Mesodermal cell (in vitro differentiated cells): Measurements from ENCODE around the gene FLNC.
A peak's percentile ranks its signal among the peaks of the same experiment; 100 is the strongest.

Experiments used
- H3K27ac ChIP-seq: 2 replicates; pipeline ENCODE4 v1.7.0; 2013; ENCODE audit warnings: mild to moderate bottlenecking, low read depth, low read length, moderate library complexity; ENCODE audit not compliant: severe bottlenecking
- H3K36me3 ChIP-seq: 2 replicates; pipeline ENCODE4 v1.7.1; 2013; ENCODE audit warnings: mild to moderate bottlenecking, low read length, moderate library complexity; ENCODE audit not compliant: control insufficient read depth, insufficient read depth
- H3K4me1 ChIP-seq: one replicate; pipeline ENCODE4 v1.7.1; 2013; ENCODE audit warnings: mild to moderate bottlenecking, low read length; ENCODE audit not compliant: insufficient read depth, control insufficient read depth, poor library complexity, severe bottlenecking
- H3K4me3 ChIP-seq: 2 replicates; pipeline ENCODE4 v1.7.0; 2013; ENCODE audit warnings: low read length, control low read depth, mild to moderate bottlenecking; ENCODE audit not compliant: insufficient read depth, poor library complexity, severe bottlenecking; ENCODE audit errors: extremely low read depth
- H3K9me3 ChIP-seq: 2 replicates; pipeline ENCODE4 v1.7.1; 2013; ENCODE audit warnings: mild to moderate bottlenecking, low read length, moderate library complexity; ENCODE audit not compliant: control insufficient read depth
- WGBS, 2 experiments: methylation state at CpG; one replicate each; pipeline ENCODE4 v1.1.5; 2013; ENCODE audit warnings: missing lambda C conversion rate in 2 of 2; ENCODE audit not compliant: insufficient coverage in 2 of 2; 5-methylcytosine and 5-hydroxymethylcytosine counted together

FLNC gene

DNA sequence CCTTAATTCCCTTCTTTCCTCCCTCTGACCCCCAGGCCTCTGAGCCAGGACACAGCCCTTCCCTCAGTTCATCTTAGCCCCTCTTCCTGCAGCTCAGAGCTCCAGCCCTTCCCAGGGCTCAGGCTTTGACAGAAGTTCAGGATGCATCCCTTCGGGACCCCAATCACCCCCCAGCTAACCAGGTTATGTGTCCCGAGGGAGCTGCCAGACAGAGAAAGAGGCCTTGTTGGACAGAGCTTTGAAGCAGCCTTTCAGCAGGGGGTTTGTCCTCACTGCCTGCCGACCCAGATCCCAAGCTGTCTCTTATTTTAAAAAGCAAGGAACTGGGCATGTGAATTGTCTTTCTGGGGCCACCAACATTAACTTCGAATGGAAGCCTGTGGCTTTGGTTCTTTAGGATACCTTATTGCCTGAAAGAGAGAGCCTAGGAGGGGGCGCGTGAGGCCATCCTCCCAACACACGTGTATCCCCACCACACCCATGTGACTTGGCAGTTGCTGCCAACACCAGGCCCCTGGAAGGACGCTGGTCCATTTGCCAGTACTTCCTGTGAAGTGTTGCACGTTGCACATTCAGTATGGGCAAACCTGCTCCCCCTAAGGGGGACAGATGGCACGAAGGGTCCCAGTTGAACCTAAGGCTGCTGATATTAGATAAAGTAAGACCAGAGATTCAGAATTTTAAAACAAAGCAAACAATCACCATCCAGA lies 37.6 kb upstream of the FLNC start:
- 53 to 55% methylated on average over 7 of the region's 10 CpGs for WGBS, 2 experiments
- no peaks in the 10 kb centered on the region for H3K9me3 ChIP-seq
- H3K27ac ChIP-seq, result no peak overlapping the region
- H3K4me3 ChIP-seq, result peak overlapping the region; percentile 78
- peaks cover 27% of the 10 kb centered on the region for H3K36me3 ChIP-seq
- peaks cover 24% of the 10 kb centered on the region for H3K4me1 ChIP-seq

DNA sequence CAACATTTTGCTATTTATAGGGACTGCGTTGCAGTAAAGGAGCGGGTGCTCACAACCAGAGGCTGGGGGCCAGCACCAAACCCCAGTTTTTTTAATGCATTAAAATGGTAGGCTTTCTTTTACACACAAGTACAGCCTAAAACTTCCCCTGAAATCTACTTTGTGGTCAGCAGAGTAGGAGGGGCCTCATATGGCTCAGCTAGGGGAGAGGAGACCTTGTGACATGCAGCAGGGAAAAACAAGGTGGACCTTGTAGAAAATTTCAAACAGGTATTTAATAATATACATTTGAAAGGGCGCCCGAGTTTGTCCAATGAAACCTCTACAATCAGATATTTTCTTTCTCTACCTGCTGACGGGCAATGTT lies 37.0 kb upstream of the FLNC start:
- Histone ChIP-seq H3K4me3 (no peak overlapping the region), H3K9me3 (no peaks in the 10 kb centered on the region), H3K36me3 (peaks cover 29% of the 10 kb centered on the region), H3K4me1 (peaks cover 24% of the 10 kb centered on the region), H3K27ac (no peak overlapping the region)
- no CpG with 5 or more reads among the region's 5 CpGs for whole genome bisulfite sequencing, 2 experiments

- H3K4me1 ChIP-seq, result peaks cover 24% of the 10 kb centered on the region
- no peak overlapping the region for H3K4me3 ChIP-seq
- peaks cover 29% of the 10 kb centered on the region for H3K36me3 ChIP-seq
- H3K9me3 ChIP-seq, result no peaks in the 10 kb centered on the region
- H3K27ac ChIP-seq, result no peak overlapping the region
- WGBS, 2 experiments, result 61 to 79% methylated on average over 2 to 3 of the region's 3 CpGs
These were observed 36.2 kb upstream of the FLNC start for GRCh38 chr7:128794020-128794419.

- H3K27ac ChIP-seq, result no peak overlapping the region
- 96 to 97% methylated on average over 8 of the region's 8 CpGs for WGBS, 2 experiments
- H3K4me3 ChIP-seq, result no peak overlapping the region
These were observed 35.8 kb upstream of the FLNC start for GRCh38 chr7:128794436-128794835.

DNA sequence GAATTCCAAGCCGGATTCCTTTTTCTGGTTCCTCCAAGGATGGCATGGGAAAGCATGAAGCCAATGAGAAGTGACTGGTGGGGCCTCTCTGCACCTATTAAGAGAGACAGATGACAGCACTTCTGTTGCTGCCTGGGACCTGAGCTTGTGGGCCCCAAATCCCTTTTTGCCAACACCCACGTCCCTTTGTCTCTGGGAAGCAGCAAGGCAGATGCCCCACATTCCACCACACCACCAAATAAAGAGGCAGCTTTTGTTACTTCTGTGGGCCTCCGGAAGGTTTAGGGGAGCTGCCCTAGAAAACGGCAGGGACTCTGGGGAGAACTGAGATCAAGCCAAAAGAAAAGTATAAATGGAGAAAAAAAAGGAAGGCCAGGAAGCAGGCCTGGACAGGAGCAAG lies 35.1 kb upstream of the FLNC start:
- H3K27ac ChIP-seq, result no peak overlapping the region
- peaks cover 29% of the 10 kb centered on the region for H3K36me3 ChIP-seq
- peaks cover 24% of the 10 kb centered on the region for H3K4me1 ChIP-seq
- 79 to 82% methylated on average over 3 to 4 of the region's 4 CpGs for WGBS, 2 experiments
- H3K9me3 ChIP-seq, result no peaks in the 10 kb centered on the region
- no peak overlapping the region for H3K4me3 ChIP-seq

More at GRCh38 chr7:128794436-128794835, 35.8 kb upstream of the FLNC start:
- Histone ChIP-seq H3K4me1 (peaks cover 24% of the 10 kb centered on the region), H3K36me3 (peaks cover 29% of the 10 kb centered on the region), H3K9me3 (no peaks in the 10 kb centered on the region)

DNA sequence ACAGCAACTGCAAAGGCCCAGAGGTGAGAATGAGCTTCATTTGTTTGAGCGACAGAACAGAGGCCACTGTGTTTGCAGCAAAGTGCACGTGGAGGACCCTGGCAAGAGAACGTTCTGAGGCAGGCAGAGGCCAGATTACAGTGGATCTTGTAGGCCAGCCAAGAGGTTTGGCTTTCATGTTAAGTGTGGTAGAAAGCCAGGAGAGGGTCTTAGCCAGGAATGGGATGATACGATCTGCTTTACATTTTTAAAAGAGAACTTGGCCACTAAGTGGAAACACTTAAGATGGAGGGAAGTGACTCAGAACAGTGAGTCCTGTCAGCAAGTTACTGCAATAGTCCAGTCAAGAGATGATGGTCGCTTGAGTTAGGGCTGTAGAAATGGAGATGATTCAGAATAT lies 33.9 kb upstream of the FLNC start:
- Histone ChIP-seq H3K27ac (peak overlapping the region; percentile 45), H3K4me3 (no peak overlapping the region), H3K36me3 (peaks cover 36% of the 10 kb centered on the region), H3K9me3 (no peaks in the 10 kb centered on the region), H3K4me1 (peaks cover 24% of the 10 kb centered on the region)
- WGBS, 2 experiments, result 90 to 91% methylated on average over 4 of the region's 5 CpGs

DNA sequence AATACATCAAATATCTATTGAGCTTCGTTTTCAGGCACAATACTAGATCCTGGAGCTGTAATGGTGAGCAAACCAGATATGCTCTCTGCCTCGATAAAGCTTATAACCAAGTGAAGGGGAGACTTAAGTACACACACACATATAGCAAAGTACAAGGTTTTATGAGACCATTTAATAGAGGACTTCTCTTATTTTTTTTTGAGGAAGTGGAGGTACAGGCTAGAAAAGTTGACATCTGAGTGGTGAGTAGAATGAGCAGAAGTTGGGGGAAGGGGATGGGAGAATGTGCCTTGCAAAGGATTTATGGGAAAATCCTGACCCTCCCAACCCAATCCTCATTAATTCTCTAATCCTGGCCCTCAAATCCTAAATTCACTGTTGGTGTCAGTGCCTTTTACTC lies 30.8 kb upstream of the FLNC start:
- H3K36me3 ChIP-seq, result peaks cover 45% of the 10 kb centered on the region
- WGBS, 2 experiments, result no CpG with 5 or more reads among the region's 2 CpGs
- no peak overlapping the region for H3K4me3 ChIP-seq
- no peaks in the 10 kb centered on the region for H3K9me3 ChIP-seq
- H3K4me1 ChIP-seq, result peaks cover 12% of the 10 kb centered on the region
- no peak overlapping the region for H3K27ac ChIP-seq

- Histone ChIP-seq H3K9me3 (no peaks in the 10 kb centered on the region), H3K4me1 (peaks cover 12% of the 10 kb centered on the region), H3K27ac (no peak overlapping the region), H3K4me3 (no peak overlapping the region), H3K36me3 (peaks cover 46% of the 10 kb centered on the region)
- WGBS, 2 experiments, result 93 to 100% methylated on average over 1 to 3 of the region's 3 CpGs
These were observed 29.6 kb upstream of the FLNC start for GRCh38 chr7:128800567-128800966.

DNA sequence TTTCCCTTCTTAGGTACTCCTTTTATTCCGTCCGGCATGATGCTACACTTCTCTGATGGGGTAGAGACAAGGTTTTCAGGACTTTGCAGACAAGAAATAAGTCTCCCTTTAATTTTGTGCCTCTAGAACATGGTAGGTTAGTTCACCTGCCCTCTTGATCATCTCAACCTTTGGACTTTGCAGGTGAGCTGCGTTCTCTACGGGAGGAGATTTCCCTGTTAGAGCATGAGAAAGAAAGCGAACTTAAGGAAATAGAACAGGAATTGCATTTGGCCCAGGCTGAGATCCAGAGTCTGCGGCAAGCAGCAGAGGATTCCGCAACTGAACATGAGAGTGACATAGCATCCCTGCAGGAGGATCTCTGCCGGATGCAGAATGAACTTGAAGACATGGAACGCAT lies 29.2 kb upstream of the FLNC start:
- WGBS, 2 experiments, result 97% methylated on average over 7 of the region's 9 CpGs
- Histone ChIP-seq H3K4me3 (no peak overlapping the region), H3K36me3 (peaks cover 48% of the 10 kb centered on the region)

GRCh38 chr7:128801667-128802418 lies 28.4 kb upstream of the FLNC start:
- 90 to 91% methylated on average over 1 of the region's 2 CpGs for WGBS, 2 experiments
- no peak overlapping the region for H3K27ac ChIP-seq
- peaks cover 56% of the 10 kb centered on the region for H3K36me3 ChIP-seq
- no peak overlapping the region for H3K4me3 ChIP-seq
- H3K4me1 ChIP-seq, result peaks cover 6% of the 10 kb centered on the region
- no peaks in the 10 kb centered on the region for H3K9me3 ChIP-seq

More for the DNA sequence above, 29.2 kb upstream of the FLNC start:
- Histone ChIP-seq H3K9me3 (no peaks in the 10 kb centered on the region), H3K27ac (no peak overlapping the region), H3K4me1 (peaks cover 10% of the 10 kb centered on the region)

DNA sequence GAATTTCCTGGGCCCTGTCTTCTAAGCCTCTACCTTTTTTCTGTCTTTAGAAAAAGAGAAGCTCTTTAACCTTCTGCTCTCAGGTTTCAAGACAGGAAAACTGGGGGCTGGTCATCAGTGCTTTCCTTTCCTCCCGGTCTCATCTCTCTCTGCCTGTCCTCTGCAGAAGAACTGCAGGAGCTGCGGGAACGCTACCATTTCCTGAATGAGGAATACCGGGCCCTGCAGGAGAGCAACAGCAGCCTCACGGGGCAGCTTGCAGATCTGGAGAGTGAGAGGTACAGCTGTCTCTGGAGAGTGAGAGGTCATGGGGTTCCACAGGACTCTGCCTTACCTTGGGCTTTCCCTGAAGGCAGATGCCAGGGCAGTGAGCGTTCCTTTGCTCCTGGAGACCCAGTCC lies 25.7 kb upstream of the FLNC start:
- Histone ChIP-seq H3K36me3 (peaks cover 71% of the 10 kb centered on the region), H3K4me1 (peaks cover 6% of the 10 kb centered on the region), H3K4me3 (no peak overlapping the region), H3K27ac (no peak overlapping the region), H3K9me3 (no peaks in the 10 kb centered on the region)
- WGBS, 2 experiments, result 55 to 75% methylated on average over 3 of the region's 6 CpGs
